Panc1 (cell line): ENCODE data around the gene SEC14L2.

Source experiments
- CTCF ChIP-seq: fragments of 450-650 bp; IDR thresholded peaks from 2 replicates; pipeline ENCODE4 v1.5.1; 2017; ENCODE audit warnings: mild to moderate bottlenecking
- POLR2AphosphoS5 ChIP-seq: IDR thresholded peaks from 2 replicates; pipeline ENCODE4 v1.6.1; 2012; ENCODE audit warnings: mild to moderate bottlenecking, low read depth, low read length, moderate library complexity
- REST ChIP-seq, 2 experiments: IDR thresholded peaks; 2 replicates each; pipeline ENCODE4 v1.6.1; 2011 to 2012; ENCODE audit warnings: low read depth in 2 of 2, control low read depth in 1 of 2, low read length in 1 of 2, mild to moderate bottlenecking in 1 of 2, moderate library complexity in 1 of 2; ENCODE audit not compliant: insufficient read depth in 1 of 2

- TF ChIP-seq CTCF (no peak), POLR2AphosphoS5 (no peak), REST (IDR thresholded peaks at IDR 0.05; ENCODE audit: insufficient read depth in 1 of 2, low read depth in 2 of 2, low read length in 1 of 2) (no peak)
Observed at GRCh38 chr22:30435674-30436126, 38.9 kb downstream of the SEC14L2 start.
